Measurements from ENCODE around the gene SPHKAP. TPM values are rescaled to one million over a fixed set of nuclear protein-coding genes. Genes with fewer than 3 reads are reported as not detected.
"Not testable (repeated sequence)": the region's sequence is repeated elsewhere in the genome, so short reads cannot be mapped to it uniquely, and the experiment has no call there.

The SPHKAP gene
- polyA plus RNA-seq, 4 donors = 1.9 to 6.6 (median 3.6) TPM

DNA sequence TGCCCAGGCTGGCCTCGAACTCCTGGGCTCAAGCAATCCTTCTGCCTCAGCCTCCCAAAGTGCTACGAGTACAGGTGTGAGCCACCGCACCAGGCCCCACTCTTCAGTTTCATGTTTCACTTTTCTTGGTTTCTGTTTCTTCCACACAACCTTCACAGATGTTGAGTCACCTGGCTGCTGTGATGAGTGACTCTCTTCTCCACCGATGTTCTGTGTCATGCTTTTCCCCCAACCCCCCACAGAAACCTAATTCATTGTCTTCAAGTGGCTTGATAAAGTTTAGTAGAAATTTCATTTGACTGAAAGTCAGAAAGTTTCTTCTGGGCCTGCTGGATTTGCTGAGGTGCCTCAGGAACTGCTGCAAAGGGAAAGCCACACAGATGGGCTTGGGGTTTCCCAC, 78.5 kb downstream of the SPHKAP start:
- DNase-seq (ENCODE audit: low read depth in 4 of 4, low spot score in 2 of 4) = no peak

DNA sequence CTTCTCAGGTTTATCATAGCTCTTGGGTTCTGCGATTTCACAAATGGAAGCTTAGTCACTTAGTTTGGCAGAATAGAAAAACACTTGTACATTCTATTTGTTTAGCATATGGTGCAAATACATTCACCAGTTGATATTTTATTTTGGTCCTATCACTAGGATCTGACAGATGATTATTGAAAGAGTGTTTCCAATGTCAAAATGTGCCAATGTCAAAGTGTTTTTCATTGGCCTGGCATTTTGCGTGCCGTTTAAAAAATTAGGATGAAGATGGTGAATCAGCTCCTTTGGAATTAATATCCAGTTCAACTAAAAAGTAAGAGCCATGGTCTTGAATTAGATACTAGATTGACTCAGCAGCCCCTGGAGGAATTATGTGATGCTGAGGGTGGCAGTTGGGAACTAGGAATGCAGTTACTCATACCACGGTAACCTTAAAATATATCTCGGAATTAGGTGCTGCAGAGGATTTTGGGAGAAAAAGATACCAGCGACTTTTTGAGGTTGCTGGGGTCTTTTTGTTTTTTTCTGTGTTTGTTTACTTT, 87.0 kb downstream of the SPHKAP start:
- no peak for DNase-seq (ENCODE audit: low read depth in 4 of 4, low spot score in 2 of 4)

DNA sequence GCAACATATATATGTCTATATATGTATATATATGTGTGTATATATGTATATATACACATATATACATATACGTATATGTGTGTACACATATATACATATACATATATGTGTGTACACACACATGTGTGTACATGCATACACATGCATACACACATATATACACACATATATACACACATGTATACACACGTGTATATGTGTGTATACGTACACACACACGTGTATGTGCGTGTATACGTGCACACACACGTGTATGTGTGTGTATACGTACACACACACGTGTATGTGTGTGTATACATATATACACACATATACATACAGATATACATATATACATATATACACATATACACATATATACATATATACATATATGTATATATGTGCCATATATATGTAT, 89.4 kb downstream of the SPHKAP start:
- no peak for DNase-seq (ENCODE audit: low read depth in 4 of 4, low spot score in 2 of 4)

DNA sequence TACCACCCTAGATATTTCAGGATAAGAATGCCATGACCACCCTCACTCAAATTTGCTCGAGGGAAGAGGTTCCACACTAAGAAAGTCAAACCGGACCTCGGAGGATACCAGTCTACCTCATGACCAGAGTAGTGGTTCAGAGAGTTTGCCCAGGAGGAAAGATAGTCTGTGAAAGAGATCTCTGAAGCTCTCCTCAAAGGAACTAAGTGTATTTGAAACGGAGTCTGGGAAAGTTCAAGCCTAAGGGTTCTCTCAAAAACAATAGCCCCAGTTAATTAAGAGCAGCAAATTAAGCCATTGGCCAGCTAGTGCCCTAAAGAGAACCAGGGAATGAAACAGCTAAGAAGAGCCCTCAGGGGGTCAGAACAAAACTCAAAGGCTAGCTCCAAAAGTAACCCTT, 94.9 kb downstream of the SPHKAP start:
- DNase-seq (ENCODE audit: low read depth in 4 of 4, low spot score in 2 of 4) = no peak

DNA sequence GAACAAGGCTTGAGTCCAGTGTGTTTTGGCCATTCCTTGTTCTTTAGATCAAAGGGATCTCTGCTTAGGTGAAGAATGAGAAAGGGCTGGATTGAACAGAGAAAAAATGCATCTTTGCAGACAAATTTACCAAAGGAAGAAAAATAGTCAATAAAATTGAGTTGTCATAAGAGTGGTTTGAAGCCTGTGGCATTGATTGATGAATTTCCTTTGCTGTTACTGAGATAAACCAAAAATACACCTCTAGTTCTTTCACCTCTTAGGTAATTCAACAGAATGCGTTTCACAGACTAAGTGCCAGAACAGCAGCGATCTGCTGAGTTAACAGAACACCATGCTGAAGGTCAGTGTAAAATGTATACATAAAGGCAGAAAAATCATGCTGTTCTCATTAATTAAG, 96.8 kb downstream of the SPHKAP start:
- no peak for DNase-seq (ENCODE audit: low read depth in 4 of 4, low spot score in 2 of 4)

DNA sequence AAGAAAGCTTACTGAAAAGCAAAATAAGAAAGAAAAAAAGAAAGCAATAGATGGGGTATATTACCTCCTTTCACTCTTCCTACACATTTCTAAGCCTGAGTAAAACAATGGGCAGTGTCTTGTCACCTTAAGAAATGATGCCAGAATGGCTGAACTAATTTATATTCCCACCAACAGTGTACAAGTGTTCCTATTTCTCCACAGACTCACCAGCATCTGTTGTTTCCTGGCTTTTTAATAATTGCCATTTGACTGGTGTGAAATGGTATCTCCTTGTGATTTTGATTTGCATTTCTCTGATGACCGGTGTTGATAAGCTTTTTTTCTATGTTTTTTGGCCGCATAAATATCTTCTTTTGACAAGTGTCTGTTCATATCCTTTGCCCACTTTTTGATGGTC, 98.4 kb downstream of the SPHKAP start:
- no peak for DNase-seq (ENCODE audit: low read depth in 4 of 4, low spot score in 2 of 4)

DNA sequence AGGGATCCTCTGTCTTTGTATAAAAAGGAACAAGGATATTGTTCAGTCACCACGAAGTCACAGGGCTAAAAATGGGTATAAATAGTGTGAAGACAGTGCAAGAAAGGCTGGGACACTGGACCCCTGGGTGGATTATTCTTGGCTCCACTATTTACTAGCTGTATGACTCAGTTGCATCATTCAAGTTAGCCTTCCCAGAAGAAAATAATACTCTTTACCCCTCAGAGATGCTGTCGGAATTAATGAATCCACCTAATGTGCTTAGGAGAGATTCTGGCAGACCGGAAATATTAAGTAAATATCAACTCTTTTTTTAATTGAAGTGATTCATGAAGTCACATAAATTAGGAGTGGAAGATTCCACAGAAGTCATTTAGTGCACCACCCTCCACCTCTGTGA, 98.9 kb downstream of the SPHKAP start:
- no peak for DNase-seq (ENCODE audit: low read depth in 4 of 4, low spot score in 2 of 4)

DNA sequence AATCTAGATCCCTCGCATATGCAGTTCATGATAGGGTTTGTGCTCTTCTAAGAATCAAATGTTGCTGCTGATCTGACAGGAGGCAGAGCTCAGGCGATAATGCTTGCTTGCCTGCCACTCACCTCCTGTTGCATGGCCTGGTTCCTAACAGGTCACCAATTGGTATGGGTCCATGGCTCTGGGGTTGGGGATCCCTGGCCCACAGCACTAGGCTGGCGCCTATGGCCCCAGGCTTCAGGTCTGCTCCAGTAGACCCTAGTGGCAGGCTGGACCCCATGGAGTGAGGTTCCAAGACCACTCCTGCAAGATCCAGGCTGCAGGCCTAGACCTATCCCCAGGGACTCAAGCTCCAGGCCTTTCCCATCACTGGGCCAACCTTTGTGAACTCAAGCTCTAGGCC, 102.3 kb downstream of the SPHKAP start:
- no peak for DNase-seq (ENCODE audit: low read depth in 4 of 4, low spot score in 2 of 4)

DNA sequence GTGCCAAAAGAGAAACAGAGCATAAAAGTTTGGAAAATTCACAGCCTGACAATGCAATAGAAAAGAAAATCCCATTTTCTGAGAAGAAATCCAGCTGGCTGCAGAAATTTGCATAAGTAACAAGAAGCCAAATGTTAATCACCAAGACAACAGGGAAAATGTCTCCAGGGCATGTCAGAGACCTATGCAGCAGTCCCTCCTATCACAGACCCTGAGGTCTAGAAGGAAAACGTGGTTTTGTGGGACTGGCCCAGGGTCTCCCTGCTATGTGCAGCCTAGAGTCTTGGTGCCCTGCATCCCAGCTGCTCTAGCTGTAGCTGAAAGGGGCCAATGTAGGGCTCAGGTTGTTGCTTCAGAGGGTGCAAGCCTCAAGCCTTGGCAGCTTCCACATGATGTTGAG, 104.8 kb downstream of the SPHKAP start:
- not testable (repeated sequence) for DNase-seq (ENCODE audit: low read depth in 4 of 4, low spot score in 2 of 4)

DNA sequence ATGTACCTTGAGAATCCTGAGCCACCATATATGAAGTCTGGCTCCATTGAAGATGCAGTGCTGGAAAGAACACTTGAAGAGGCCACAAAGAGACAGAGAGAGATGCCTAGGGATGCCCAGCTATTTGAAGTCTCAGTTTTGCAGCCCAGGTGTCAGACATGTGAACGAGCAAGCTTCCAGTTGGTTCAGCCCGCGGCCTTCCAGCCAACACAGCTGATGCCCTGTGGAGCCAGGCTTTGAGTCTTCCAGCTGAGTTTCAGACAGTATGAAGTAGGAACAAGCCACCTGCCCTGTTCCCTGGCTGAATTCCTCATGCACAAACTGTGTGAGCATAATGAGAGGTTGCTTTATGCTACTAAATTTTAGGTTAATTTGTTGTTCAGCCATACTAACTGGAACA, 108.8 kb downstream of the SPHKAP start:
- DNase-seq (ENCODE audit: low read depth in 4 of 4, low spot score in 2 of 4) = no peak

DNA sequence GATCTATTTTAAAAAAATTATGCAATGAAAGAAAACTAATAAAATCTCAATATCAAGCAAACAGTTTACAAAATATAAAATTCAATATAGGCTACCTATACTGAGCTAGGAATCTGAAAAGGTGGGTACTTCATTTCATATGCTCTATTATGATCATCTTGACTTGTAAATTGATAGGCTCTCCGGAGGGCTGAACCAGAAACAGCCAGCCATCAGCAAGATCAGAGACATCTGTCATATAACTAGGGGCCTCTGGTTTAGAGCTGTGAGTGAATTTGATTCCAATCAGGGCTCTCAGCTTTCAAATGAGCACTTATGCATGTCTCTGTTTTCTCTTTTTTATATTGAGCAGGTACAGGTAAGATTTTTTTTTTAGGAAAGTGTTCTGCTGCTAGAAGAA, 114.2 kb downstream of the SPHKAP start:
- DNase-seq (ENCODE audit: low read depth in 4 of 4, low spot score in 2 of 4) = no peak

DNA sequence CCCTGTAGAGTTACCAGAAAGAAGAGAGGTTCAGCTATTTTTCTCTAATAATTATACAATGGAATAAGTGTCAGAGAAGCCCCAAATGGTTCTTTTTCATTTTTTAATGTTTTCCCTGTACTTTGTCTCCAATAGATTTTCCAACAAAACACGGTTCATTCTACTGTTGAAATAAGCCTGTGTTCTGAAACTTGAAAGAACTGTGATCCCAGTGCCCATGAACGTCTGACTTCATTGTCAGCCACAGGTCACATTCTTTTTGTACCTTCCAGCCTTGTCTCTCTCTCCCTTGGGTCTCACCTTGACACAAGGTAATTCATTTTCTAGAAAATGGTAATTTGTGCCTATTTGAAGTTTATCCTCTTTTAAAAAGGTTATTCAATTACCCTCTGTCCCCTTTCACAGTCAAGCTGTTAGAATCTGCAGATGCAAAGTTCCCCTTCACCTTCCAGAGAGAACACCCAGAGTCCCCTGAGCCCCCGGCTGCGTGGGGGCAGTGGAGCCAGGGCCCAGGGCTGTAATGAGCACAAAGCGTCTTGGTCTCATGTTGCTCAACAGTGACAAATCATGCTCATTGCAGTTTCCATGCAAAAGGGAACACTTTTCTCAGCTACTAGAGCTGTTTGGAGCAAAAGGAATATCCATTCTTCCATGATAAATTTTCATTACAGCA, 115.2 kb downstream of the SPHKAP start:
- peak in 1 of 4 donors; percentile 6 for DNase-seq (ENCODE audit: low read depth in 4 of 4, low spot score in 2 of 4)

DNA sequence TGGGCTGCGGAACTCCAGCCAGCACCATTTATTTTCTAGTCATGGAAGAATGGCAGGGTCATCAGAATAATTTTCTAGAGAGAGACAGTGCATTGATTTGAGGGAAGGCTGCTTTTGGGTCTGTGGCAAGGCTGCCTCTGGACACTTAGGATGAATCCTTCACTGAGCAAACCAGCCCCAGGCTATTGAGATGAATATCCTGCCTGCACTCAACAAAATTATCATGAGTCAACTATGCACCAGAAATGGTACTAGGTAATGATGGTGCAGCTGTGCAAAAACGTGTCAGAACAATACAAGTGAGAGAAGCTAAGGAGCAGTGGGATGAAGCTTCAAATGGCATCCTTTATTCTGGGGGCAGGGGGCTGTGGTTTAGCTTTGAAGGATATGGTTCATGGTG, 115.8 kb downstream of the SPHKAP start:
- no peak for DNase-seq (ENCODE audit: low read depth in 4 of 4, low spot score in 2 of 4)

DNA sequence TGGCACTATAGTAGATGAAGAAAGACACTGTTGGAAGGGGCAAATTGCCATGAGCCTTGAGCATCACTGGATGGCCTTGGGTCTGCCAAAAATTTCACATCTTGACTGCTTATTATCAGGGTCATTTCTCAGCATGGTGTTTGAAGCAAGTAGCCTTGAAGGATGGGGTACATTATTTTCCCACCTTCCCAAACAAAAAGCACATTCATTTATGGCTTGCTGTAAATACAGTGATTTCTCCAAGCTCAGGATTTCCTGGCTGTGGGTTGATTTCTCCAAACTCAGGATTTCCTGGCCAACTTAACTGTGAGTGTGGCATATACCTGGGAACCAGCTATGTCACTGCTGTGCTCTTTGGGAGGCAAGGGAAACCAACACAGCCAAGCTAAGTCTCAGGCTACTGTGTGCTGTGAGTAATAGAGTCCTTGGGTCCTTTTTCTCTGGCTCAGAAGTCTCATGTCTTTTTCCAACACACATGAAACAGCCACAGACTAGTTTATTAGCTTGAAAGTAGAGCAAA, 116.6 kb downstream of the SPHKAP start:
- DNase-seq (ENCODE audit: low read depth in 4 of 4, low spot score in 2 of 4) = no peak

DNA sequence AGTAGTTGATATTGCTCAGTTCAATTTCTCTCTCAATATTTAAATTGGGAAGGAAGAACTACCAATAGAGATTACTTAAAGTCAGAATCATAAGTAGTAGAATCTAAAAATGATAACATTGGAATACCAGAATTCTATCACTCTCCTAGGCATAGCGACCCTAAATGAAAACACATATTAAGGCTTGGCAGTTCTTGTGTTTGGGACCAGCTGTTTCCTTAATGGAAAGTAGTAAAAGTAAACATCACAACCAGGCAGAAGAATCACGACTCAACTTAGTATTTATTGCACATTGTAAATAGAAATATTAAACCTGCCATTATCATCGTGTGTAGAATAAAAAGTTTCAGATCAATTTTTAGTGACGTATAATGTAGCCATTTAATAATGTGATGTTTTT, 117.5 kb downstream of the SPHKAP start:
- DNase-seq (ENCODE audit: low read depth in 4 of 4, low spot score in 2 of 4) = no peak

DNA sequence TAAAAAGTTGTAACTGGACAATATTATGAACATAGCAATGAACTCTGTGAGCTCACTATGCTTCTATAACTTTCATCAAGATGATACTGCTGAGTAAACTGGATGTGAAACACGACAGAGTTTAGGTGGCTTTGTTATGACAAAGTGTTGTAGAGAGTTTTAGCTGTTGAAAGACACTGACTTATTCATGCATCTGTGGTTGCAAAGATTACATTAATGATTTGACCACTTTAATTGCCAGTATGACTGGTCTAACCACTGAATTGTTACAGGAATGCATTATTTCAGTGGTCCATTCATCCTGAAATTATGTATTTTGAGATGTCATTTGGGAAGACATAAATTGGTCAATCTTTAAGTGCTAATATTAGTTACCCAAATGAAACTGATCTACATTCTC, 117.9 kb downstream of the SPHKAP start:
- DNase-seq (ENCODE audit: low read depth in 4 of 4, low spot score in 2 of 4) = no peak

DNA sequence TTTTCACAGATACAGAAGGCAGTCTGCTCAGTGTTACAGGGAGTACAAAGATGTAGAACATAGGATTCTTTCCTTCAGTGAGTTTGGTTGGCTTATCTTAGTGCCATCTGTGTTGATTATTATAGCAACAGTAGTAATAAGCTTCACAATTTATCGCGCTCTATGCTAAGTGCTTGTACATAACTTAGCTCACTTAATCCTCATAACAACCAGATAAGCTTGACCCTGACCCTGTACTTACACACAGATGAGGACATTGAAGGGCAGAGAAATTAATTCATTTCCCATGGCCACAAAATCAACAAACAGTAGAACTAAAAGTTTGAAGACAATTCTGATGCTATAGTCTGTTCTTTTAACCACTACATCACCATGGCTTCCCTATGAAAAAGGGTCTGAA, 121.8 kb downstream of the SPHKAP start:
- no peak for DNase-seq (ENCODE audit: low read depth in 4 of 4, low spot score in 2 of 4)

DNA sequence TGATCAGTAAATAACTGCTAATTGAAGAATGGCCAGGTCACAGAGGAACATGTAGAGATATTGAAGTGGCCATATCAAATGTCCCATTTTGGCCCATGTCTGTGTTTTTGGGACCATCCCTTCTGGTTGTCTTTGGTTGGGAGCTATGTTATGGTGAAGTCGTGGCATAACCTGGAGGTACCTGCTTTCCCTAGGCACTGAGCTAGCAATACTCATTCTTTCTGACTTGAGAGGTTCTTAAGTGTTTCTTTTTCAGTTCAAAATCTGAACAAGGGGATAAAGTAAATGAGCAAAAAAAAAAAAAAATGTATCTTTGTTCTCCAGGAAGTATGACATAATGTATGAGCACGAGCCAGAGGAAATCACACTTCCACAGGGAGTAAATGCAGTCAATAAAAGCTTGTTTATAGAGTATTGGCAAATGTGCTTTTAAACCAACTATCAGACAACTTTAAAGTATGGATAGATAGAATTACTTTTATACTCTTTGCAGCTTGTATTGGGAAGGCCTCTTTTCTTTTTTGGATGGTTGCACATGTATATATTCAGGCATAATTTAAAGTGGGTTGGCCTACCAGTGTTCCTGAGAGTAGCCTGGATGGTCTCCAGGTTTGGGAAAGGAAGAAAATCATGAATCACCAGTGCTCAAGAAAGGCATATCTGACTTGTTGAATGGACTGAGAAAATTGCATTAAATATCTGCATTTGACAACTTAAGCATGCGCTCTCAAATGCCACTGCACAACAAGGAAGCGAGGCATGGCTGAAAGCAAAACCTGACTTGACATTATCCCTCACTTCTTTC, 125.0 kb downstream of the SPHKAP start:
- no peak for DNase-seq (ENCODE audit: low read depth in 4 of 4, low spot score in 2 of 4)

DNA sequence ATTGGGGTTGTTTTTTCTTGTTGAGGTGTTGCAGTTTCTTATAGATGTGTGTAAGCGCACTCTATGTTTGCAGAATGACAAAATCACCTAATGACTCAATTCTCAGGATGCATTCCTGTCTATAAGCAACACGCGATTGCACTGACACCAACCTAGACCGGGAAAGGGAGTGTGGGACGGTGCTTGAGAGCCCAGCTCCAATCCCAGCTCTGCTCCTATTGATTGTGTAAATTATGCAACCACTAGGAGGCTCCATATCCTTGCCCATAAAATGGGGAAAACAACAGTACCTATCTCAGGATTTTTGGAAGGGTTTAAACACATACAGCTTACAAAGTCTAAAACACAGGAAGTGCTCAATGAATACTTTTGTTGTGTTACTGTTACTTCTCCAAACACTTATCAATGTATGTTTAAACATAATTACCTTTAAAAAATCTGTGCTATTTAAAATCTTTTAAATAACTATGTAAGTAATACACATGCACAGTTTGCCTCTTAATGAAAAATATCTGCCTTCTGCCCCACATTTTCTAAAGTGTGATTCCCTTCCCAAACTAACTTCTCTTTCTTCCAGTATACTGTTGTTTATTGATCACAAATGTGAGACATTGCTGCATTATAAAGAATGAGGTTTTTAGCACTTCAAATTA, 132.5 kb downstream of the SPHKAP start:
- DNase-seq (ENCODE audit: low read depth in 4 of 4, low spot score in 2 of 4) = peak in 1 of 4 donors; percentile 39

DNA sequence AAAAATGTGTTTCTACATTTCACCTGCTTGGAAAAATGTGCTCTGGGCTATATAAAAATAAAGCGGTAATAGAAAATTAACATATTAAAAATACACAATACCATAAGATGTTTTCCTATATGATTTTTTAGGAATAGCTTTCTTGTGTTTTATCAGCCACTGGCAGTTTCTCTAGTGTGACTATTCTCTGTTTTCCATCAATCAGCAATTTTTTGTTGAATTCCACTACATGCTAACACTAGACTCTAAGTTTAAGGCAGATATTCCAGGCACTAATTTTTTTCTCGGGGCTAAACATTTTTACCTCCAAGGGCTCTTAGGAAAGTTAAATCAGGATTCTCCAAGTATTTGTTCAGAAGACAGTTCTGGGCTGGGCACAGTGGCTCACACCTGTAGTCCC, 140.5 kb downstream of the SPHKAP start:
- no peak for DNase-seq (ENCODE audit: low read depth in 4 of 4, low spot score in 2 of 4)
